Astrocyte (in vitro differentiated cells and primary cell): ENCODE data around the gene DHTKD1.

Experiments used
- CTCF ChIP-seq: IDR thresholded peaks from 2 replicates; pipeline ENCODE4 v1.5.1; 2011; ENCODE audit warnings: low read depth, mild to moderate bottlenecking, inconsistent platforms, low read length, moderate library complexity; ENCODE audit not compliant: insufficient read depth
- EZH2 ChIP-seq: IDR thresholded peaks from 2 replicates; pipeline ENCODE4 v1.6.1; 2012; ENCODE audit warnings: mild to moderate bottlenecking, low read length, inconsistent platforms; ENCODE audit not compliant: insufficient read depth

GRCh38 chr10:12113627-12114026 lies 44.9 kb downstream of the DHTKD1 start:
- no peak for TF ChIP-seq CTCF
- no peak for TF ChIP-seq EZH2
